K562 (cell line): Measurements from ENCODE around the gene ATP5MK.

ENCODE experiments used
- BRCA1 ChIP-seq, 2 experiments: fragments of 450-650 bp in 1 of 2; sonication (generic) in 1 of 2; formaldehyde crosslinking in 1 of 2; IDR thresholded peaks; 2 replicates each; pipeline versions ENCODE4 v1.5.0 to v1.6.1; 2017 to 2020; ENCODE audit warnings: mild to moderate bottlenecking in 1 of 2, missing genetic modification reagents in 1 of 2
- BRD4 ChIP-seq: fragments of 200-600 bp; sonication (generic); IDR thresholded peaks from 2 replicates; pipeline ENCODE4 v1.6.1; 2017; ENCODE audit warnings: inconsistent platforms
- CCAR2 ChIP-seq: fragments of 200-400 bp; formaldehyde crosslinking; IDR thresholded peaks from 2 replicates; pipeline ENCODE4 v1.6.1; 2017; ENCODE audit warnings: mild to moderate bottlenecking, low read depth, low read length
- CCNT2 ChIP-seq: IDR thresholded peaks from 2 replicates; pipeline ENCODE4 v1.6.1; 2011; ENCODE audit warnings: borderline replicate concordance, low read depth, mild to moderate bottlenecking, moderate library complexity, mixed read lengths, low read length; ENCODE audit not compliant: insufficient read length; ENCODE audit errors: extremely low read depth
- GATAD2B ChIP-seq: fragments of 450-650 bp; IDR thresholded peaks from 2 replicates; pipeline ENCODE4 v1.6.1; 2017; ENCODE audit warnings: mild to moderate bottlenecking, borderline replicate concordance
- POLR2A ChIP-seq: fragments of 450-650 bp; conservative IDR thresholded peaks from 2 replicates; pipeline ENCODE4 v1.6.1; 2016
- SMAD2 ChIP-seq: fragments of 150-350 bp; IDR thresholded peaks from 2 replicates; pipeline ENCODE4 v1.6.1; 2014; ENCODE audit warnings: low read depth, mild to moderate bottlenecking, low read length
- ZNF639 ChIP-seq, 2 experiments: fragments of 200-800 bp in 1 of 2; sonication (Bioruptor generic) in 1 of 2; sonication (generic) in 1 of 2; formaldehyde crosslinking in 1 of 2; IDR thresholded peaks in 1 of 2; conservative IDR thresholded peaks in 1 of 2; 2 replicates each; pipeline versions ENCODE4 v1.5.0 to v1.6.1; 2016 to 2020; ENCODE audit warnings: missing compliant biosample characterization in 1 of 2, missing genetic modification characterization in 1 of 2, missing genetic modification reagents in 1 of 2
- TF ChIP-seq, protein P1 (sequence below): sonication (generic); formaldehyde crosslinking; IDR thresholded peaks from 2 replicates; pipeline ENCODE4 v1.9.0; 2022; ENCODE audit warnings: mild to moderate bottlenecking, missing genetic modification reagents
- TF ChIP-seq, protein P2 (sequence below): fragments of 450-650 bp; IDR thresholded peaks from 2 replicates; pipeline ENCODE4 v1.6.1; 2016; ENCODE audit warnings: borderline replicate concordance

GRCh38 chr10:103423748-103424147, 27.5 kb upstream of the ATP5MK start:
- TF ChIP-seq CCAR2 (no peak), ZNF639 (CRISPR knock-in tag; conservative IDR thresholded peaks at IDR 0.05 in 1 of 2, IDR thresholded peaks at IDR 0.05 in 1 of 2) (no peak), BRCA1 (IDR thresholded peaks at IDR 0.05) (no peak), BRCA1 (CRISPR knock-in tag; IDR thresholded peaks at IDR 0.05) (no peak), POLR2A (no peak), SMAD2 (no peak), BRD4 (no peak), CCNT2 (no peak), GATAD2B (no peak)
- TF ChIP-seq, protein P1, sequence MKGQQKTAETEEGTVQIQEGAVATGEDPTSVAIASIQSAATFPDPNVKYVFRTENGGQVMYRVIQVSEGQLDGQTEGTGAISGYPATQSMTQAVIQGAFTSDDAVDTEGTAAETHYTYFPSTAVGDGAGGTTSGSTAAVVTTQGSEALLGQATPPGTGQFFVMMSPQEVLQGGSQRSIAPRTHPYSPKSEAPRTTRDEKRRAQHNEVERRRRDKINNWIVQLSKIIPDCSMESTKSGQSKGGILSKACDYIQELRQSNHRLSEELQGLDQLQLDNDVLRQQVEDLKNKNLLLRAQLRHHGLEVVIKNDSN (CRISPR knock-in tag), result no peak
- TF ChIP-seq, protein P2, sequence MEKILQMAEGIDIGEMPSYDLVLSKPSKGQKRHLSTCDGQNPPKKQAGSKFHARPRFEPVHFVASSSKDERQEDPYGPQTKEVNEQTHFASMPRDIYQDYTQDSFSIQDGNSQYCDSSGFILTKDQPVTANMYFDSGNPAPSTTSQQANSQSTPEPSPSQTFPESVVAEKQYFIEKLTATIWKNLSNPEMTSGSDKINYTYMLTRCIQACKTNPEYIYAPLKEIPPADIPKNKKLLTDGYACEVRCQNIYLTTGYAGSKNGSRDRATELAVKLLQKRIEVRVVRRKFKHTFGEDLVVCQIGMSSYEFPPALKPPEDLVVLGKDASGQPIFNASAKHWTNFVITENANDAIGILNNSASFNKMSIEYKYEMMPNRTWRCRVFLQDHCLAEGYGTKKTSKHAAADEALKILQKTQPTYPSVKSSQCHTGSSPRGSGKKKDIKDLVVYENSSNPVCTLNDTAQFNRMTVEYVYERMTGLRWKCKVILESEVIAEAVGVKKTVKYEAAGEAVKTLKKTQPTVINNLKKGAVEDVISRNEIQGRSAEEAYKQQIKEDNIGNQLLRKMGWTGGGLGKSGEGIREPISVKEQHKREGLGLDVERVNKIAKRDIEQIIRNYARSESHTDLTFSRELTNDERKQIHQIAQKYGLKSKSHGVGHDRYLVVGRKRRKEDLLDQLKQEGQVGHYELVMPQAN, result no peak
